Effector memory CD8-positive, alpha-beta T cell (primary cell): ENCODE results near the gene CYP2U1.

ENCODE experiments used
- ATAC-seq: fragments of 150-1000 bp; cut with Tn5 transposase; replicated peaks from 2 replicates; pipeline ENCODE4 v1.10.0; 2021; ENCODE audit warnings: mild to moderate bottlenecking, moderate library complexity
- DNase-seq, 3 experiments: peaks; one replicate each; pipeline ENCODE4 v3.0.0; 2021
- H3K27ac Mint-ChIP-seq, 2 donors: one replicate each; pipeline ENCODE4 v1.8.0; 2022; ENCODE audit warnings: mild to moderate bottlenecking in 2 of 2, mixed read lengths in 2 of 2, moderate library complexity in 2 of 2
- H3K27me3 Mint-ChIP-seq, 2 donors: one replicate each; pipeline ENCODE4 v1.8.0; 2022; ENCODE audit warnings: mixed read lengths in 2 of 2
- H3K36me3 Mint-ChIP-seq: one replicate; pipeline ENCODE4 v1.8.0; 2022; ENCODE audit warnings: mild to moderate bottlenecking, moderate library complexity, mixed read lengths; ENCODE audit not compliant: insufficient read depth
- H3K4me1 Mint-ChIP-seq, 2 donors: one replicate each; pipeline ENCODE4 v1.8.0; 2022; ENCODE audit warnings: low read depth in 2 of 2, mixed read lengths in 2 of 2
- H3K4me3 Mint-ChIP-seq, 2 donors: one replicate each; pipeline ENCODE4 v1.8.0; 2022; ENCODE audit warnings: mild to moderate bottlenecking in 2 of 2, mixed read lengths in 2 of 2, moderate library complexity in 2 of 2
- H3K9me3 Mint-ChIP-seq, 2 donors: one replicate each; pipeline ENCODE4 v1.8.0; 2022; ENCODE audit warnings: mixed read lengths in 2 of 2
- total RNA-seq, 9 experiments: gene quantifications; one replicate each; lab custom pipeline; 2026; lab: John Stamatoyannopoulos, UW

The CYP2U1 gene
- 3.4 to 20.0 (median 6.5) reads per million in 9 experiments for total RNA-seq

DNA sequence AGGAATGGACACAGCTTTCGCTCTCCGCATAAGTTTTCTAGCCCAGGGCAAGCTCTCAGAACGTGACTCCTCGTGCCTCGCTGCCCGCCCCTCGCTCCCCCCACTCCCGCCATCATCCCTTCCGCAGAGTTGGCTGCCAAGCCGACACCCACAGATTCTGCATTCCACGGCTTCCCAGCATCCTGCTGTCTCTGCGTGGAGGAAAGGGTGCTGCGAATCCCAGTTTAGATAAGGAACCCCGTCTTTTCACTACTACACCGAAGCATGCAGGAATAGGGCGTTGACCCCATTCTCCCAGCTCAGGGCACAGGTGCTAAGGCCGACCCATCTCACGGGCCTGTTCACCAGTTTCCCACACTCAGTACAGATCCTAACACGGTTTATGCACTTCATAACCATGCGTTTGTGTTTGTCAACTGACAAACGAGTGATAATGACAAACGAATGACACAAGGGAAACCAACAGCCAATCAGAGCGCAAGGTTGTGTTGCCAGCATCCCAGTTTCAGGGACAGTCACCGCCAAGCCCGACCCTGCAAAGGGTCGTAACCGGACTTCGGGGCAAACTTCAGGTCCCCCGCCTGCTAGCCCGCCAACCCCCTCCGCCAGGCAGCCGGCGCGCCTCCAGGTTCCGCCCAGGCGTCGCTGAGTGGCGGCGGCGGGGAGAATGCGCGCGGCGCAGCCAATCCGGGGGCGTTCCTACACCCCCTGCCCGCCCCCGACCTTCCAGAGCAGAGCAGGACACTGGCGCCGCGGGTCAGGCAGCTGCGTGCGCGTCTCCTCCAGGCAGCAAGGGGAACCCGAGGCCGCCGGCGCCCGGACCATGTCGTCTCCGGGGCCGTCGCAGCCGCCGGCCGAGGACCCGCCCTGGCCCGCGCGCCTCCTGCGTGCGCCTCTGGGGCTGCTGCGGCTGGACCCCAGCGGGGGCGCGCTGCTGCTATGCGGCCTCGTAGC is at the start of gene CYP2U1:
Gene CYP2U1, plus strand, starts transcription at position 729 of the 954 bp plus-strand sequence. Its CDS starts 95 bp downstream, at position 824.
- Mint-ChIP-seq H3K27ac (peak within 1 kb of the TSS; percentile 76 to 86), H3K9me3 (no peaks in the 10 kb centered on the region), H3K36me3 (no peaks in the 10 kb centered on the region), H3K4me3 (peak within 1 kb of the TSS; percentile 87 to 88), H3K27me3 (no peaks in the 10 kb centered on the region), H3K4me1 (peaks cover 18 to 21% of the 10 kb centered on the region in 2 donors)
- ATAC-seq (peak; percentile 93), DNase-seq (peak; percentile 74 to 76 (median 75))

- Mint-ChIP-seq H3K36me3 (no peaks in the 10 kb centered on the region), H3K27me3 (peaks cover 35 to 41% of the 10 kb centered on the region in 2 donors), H3K4me1 (no peaks in the 10 kb centered on the region), H3K9me3 (no peaks in the 10 kb centered on the region), H3K4me3 (no peak overlapping the region), H3K27ac (no peak overlapping the region)
- DNase-seq (no peak), ATAC-seq (no peak)
Observed at GRCh38 chr4:107885865-107886264, 45.5 kb upstream of the CYP2U1 start.

DNA sequence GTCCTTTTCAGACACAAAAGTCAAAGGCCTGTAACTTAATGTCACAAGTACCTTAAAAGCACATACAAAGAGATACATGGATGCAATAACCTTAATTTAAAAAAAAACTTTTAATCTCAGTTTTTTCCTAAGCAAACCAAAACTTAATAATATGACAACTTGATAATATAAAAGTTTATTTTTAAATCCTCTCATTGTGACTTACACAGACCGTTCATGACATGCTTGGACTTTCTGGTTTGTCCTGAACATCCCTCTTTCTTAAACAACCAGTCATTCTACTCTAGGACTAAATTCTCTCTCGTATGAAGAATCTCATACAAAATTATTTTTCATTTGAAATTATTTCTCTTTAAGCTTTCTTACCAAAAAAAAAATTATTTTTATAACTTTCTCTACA is 43.1 kb upstream of the CYP2U1 start:
- H3K27ac Mint-ChIP-seq = no peak overlapping the region
- H3K36me3 Mint-ChIP-seq = no peaks in the 10 kb centered on the region
- H3K27me3 Mint-ChIP-seq = peaks cover 28 to 50% of the 10 kb centered on the region in 2 donors
- DNase-seq (no peak), ATAC-seq (no peak)
- H3K9me3 Mint-ChIP-seq = no peaks in the 10 kb centered on the region
- no peaks in the 10 kb centered on the region for H3K4me1 Mint-ChIP-seq
- no peak overlapping the region for H3K4me3 Mint-ChIP-seq

DNA sequence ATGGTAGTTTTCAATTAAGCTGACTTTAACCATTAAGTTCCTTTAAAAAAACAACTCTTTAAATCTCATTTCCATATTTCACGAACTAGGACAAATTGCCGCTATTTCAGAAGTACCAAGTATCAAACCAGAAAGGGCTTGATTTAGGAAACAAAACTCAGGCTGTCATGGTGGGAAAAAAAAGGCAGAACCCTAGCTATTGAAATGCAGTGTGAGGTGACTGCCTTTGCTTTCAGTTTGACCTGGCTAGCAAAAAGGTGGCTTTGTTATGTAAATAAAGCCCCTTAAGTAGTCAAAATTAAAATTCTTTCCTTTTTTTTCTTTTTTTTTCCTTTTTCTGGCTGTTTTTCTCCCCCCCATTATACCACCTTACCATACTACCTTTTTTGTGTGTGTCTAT is 40.6 kb upstream of the CYP2U1 start:
- H3K27me3 Mint-ChIP-seq = peaks cover 21 to 44% of the 10 kb centered on the region in 2 donors
- H3K4me3 Mint-ChIP-seq = no peak overlapping the region
- no peaks in the 10 kb centered on the region for H3K4me1 Mint-ChIP-seq
- no peaks in the 10 kb centered on the region for H3K9me3 Mint-ChIP-seq
- no peak for ATAC-seq
- no peaks in the 10 kb centered on the region for H3K36me3 Mint-ChIP-seq
- DNase-seq = no peak
- H3K27ac Mint-ChIP-seq = no peak overlapping the region

DNA sequence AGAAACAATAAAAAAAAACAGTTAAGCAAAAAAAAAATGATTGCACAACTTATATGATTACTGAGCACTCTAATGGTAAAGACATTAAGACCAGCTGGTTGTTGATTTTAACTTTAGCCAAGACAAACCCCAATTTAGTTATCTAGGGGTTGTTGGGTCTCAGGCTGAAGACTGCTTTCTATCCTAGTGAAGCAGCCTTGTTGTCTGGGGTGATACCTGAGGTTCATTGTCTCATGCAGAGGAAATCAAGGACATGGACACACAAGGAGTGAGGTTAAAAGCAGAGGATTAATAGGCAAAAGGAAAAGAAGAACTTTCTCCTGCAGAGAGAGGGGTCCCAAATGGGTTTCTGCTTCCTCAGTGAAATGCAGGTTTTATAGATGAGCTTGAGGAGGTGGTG is 40.0 kb upstream of the CYP2U1 start:
- no peaks in the 10 kb centered on the region for H3K36me3 Mint-ChIP-seq
- H3K4me3 Mint-ChIP-seq = no peak overlapping the region
- peaks cover 21 to 49% of the 10 kb centered on the region in 2 donors for H3K27me3 Mint-ChIP-seq
- no peak for ATAC-seq
- DNase-seq = no peak
- no peaks in the 10 kb centered on the region for H3K4me1 Mint-ChIP-seq
- no peak overlapping the region for H3K27ac Mint-ChIP-seq
- no peaks in the 10 kb centered on the region for H3K9me3 Mint-ChIP-seq

- Mint-ChIP-seq H3K36me3 (no peaks in the 10 kb centered on the region), H3K4me1 (no peaks in the 10 kb centered on the region), H3K27ac (no peak overlapping the region), H3K4me3 (no peak overlapping the region), H3K27me3 (peaks cover 21 to 49% of the 10 kb centered on the region in 2 donors), H3K9me3 (no peaks in the 10 kb centered on the region)
- DNase-seq (no peak), ATAC-seq (no peak)
Observed at GRCh38 chr4:107893171-107894137, 37.9 kb upstream of the CYP2U1 start.

- H3K4me3 Mint-ChIP-seq = no peak overlapping the region
- H3K27ac Mint-ChIP-seq = no peak overlapping the region
- no peaks in the 10 kb centered on the region for H3K36me3 Mint-ChIP-seq
- no peaks in the 10 kb centered on the region for H3K4me1 Mint-ChIP-seq
- ATAC-seq (no peak), DNase-seq (no peak)
- peaks cover 21 to 49% of the 10 kb centered on the region in 2 donors for H3K27me3 Mint-ChIP-seq
- no peaks in the 10 kb centered on the region for H3K9me3 Mint-ChIP-seq
Observed at GRCh38 chr4:107894138-107894603, 37.2 kb upstream of the CYP2U1 start.

DNA sequence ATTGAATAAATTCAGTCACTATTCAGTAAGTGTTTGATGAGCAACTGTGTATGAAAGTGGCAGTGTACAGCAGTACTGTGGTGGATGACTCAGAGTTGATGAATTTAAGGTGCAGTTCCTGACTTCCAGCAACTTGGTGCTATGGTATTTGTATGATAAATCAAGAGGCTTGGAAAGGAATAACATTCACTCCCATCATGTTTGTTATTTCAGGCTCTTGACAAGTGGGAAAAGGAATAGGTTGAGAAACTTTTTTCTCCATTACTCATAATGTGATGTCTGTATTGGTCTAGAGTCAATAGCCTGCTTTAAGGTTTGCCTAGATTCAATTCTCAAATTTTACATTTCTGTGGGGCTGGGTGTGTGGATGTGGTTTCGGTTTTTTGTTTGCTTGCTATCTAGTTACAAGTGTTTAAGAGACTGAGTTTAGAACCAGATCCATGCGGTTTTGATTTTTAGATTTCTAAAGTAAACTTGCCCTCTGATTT is 35.1 kb upstream of the CYP2U1 start:
- ATAC-seq (no peak), DNase-seq (no peak)
- Mint-ChIP-seq H3K36me3 (no peaks in the 10 kb centered on the region), H3K4me1 (no peaks in the 10 kb centered on the region), H3K27me3 (peaks cover 18 to 50% of the 10 kb centered on the region in 2 donors), H3K9me3 (no peaks in the 10 kb centered on the region), H3K4me3 (no peak overlapping the region), H3K27ac (no peak overlapping the region)

DNA sequence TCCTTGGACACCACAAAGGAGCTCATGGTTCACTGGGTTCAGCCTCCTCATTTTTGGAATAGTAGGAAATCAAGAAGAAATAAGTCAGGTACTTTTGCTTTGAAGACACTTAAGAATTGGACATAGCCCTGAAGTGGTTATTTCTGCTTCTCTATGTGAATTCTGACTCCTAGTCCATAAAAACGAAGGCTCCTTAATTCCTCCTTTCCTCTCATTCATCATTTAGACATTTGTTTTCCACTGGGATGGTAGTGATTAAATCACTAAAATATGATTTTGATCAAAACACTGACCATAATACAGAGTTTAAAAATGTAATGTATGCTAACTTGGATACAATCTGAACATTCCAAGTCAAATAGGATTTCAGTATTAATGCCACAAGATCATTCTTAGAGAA is 34.7 kb upstream of the CYP2U1 start:
- no peaks in the 10 kb centered on the region for H3K9me3 Mint-ChIP-seq
- no peak overlapping the region for H3K27ac Mint-ChIP-seq
- H3K4me3 Mint-ChIP-seq = no peak overlapping the region
- no peaks in the 10 kb centered on the region for H3K36me3 Mint-ChIP-seq
- peaks cover 17 to 50% of the 10 kb centered on the region in 2 donors for H3K27me3 Mint-ChIP-seq
- H3K4me1 Mint-ChIP-seq = no peaks in the 10 kb centered on the region
- no peak for DNase-seq
- no peak for ATAC-seq

DNA sequence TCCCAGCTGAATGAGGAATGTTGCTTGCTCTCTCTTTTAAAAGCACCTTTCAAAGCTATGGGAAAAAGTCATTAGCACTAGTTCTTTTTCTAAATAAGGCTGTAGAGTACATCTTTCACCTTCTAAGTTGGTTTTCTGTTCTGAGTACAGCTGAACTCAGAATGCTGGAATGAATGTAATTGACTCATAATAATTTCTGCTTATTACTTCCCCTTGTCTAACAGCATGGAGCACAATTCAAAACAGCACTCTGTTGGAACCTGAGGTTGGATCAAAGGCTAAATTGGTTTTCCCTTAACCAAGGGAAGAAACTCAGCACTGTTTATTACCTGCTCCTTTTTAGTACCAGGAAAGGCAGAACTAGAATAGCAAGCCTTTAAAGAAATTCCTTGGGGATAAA is 33.5 kb upstream of the CYP2U1 start:
- H3K4me1 Mint-ChIP-seq = no peaks in the 10 kb centered on the region
- no peak overlapping the region for H3K4me3 Mint-ChIP-seq
- no peak overlapping the region for H3K27ac Mint-ChIP-seq
- H3K36me3 Mint-ChIP-seq = no peaks in the 10 kb centered on the region
- DNase-seq (no peak), ATAC-seq (no peak)
- H3K9me3 Mint-ChIP-seq = no peaks in the 10 kb centered on the region
- H3K27me3 Mint-ChIP-seq = peaks cover 28 to 51% of the 10 kb centered on the region in 2 donors

DNA sequence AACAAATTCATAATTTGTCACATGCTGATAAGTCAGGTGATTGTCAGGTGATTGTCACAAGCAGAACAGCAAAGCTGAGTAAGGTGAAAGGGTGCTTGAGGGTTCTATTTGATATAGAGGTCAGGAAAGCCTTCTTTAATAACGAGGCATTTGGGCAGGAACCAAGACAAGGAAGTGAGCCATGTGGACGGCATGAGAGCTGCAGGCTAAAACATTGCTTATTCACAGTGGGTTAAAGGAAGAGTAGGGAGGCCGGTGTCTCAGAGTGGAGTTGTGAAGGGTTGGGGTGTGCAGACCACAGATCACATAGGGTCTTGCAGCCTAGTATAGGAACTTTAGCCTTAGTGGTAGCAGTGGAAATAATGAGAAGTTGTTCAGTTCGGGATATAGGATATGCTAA is 31.3 kb upstream of the CYP2U1 start:
- Mint-ChIP-seq H3K4me1 (no peaks in the 10 kb centered on the region), H3K9me3 (no peaks in the 10 kb centered on the region), H3K27ac (no peak overlapping the region), H3K27me3 (peaks cover 47 to 67% of the 10 kb centered on the region in 2 donors), H3K36me3 (no peaks in the 10 kb centered on the region), H3K4me3 (no peak overlapping the region)
- DNase-seq (no peak), ATAC-seq (no peak)

GRCh38 chr4:107900508-107900907 is 30.8 kb upstream of the CYP2U1 start:
- ATAC-seq (no peak), DNase-seq (no peak)
- Mint-ChIP-seq H3K9me3 (no peaks in the 10 kb centered on the region), H3K27me3 (peaks cover 43 to 62% of the 10 kb centered on the region in 2 donors), H3K4me1 (no peaks in the 10 kb centered on the region), H3K27ac (no peak overlapping the region), H3K4me3 (no peak overlapping the region), H3K36me3 (no peaks in the 10 kb centered on the region)
